OCI-LY7 (cell line): ENCODE results near the gene SLC38A5.

Source experiments
- CTCF ChIP-seq: fragments of 200-600 bp; sonication (generic); conservative IDR thresholded peaks from 2 replicates; pipeline ENCODE4 v1.5.1; 2014; ENCODE audit warnings: mild to moderate bottlenecking, antibody characterized with exemption, low read length, moderate library complexity, mixed read lengths
- EZH2phosphoT487 ChIP-seq: fragments of 200-600 bp; sonication (generic); IDR thresholded peaks from 2 replicates; pipeline ENCODE4 v1.6.1; 2018; ENCODE audit warnings: low read depth, borderline replicate concordance, mild to moderate bottlenecking, mixed run types, antibody characterized with exemption, low read length, moderate library complexity, mixed read lengths

- TF ChIP-seq CTCF (no peak), EZH2phosphoT487 (no peak)
Measured at GRCh38 chrX:48488034-48488433, 18.0 kb upstream of the SLC38A5 start.
